CD4-positive, CD25-positive, alpha-beta regulatory T cell (primary cell): ENCODE measurements around the gene TSPAN9. TPM values are rescaled to one million over a fixed set of nuclear protein-coding genes. Genes with fewer than 3 reads are reported as not detected.

ENCODE experiments used
- ATAC-seq, 2 donors: fragments of 150-1000 bp; cut with Tn5 transposase; one replicate each; pipeline ENCODE4 v1.10.0; 2021; ENCODE audit warnings: low read depth in 2 of 2, moderate number of reproducible peaks in 2 of 2, moderate library complexity in 1 of 2
- DNase-seq, 3 donors: peaks; one replicate each; pipeline versions ENCODE4 v3.0.0 to v3.0.0-alpha.2; 2012 to 2022; ENCODE audit warnings: mixed read lengths in 1 of 3
- H3K27ac ChIP-seq: one replicate; pipeline ENCODE4 v1.7.0; 2013; ENCODE audit warnings: mild to moderate bottlenecking, low read length; ENCODE audit not compliant: insufficient read depth, poor library complexity, severe bottlenecking
- H3K27me3 ChIP-seq: one replicate; pipeline ENCODE4 v1.7.0; 2013; ENCODE audit warnings: low read length; ENCODE audit not compliant: control insufficient read depth, insufficient read depth
- H3K36me3 ChIP-seq: one replicate; pipeline ENCODE4 v1.7.0; 2013; ENCODE audit warnings: mild to moderate bottlenecking, low read length, moderate library complexity; ENCODE audit not compliant: control insufficient read depth, insufficient read depth
- H3K4me1 ChIP-seq: 2 replicates; pipeline ENCODE4 v1.7.0; 2013; ENCODE audit warnings: mild to moderate bottlenecking, low read length; ENCODE audit not compliant: insufficient read depth, control insufficient read depth, poor library complexity, severe bottlenecking
- H3K4me3 ChIP-seq: one replicate; pipeline ENCODE4 v1.7.0; 2013; ENCODE audit warnings: low read depth, mild to moderate bottlenecking, low read length, moderate library complexity
- H3K9me3 ChIP-seq, 2 experiments: 1 replicate in 1 of 2; 2 replicates in 1 of 2; pipeline ENCODE4 v1.7.0; 2013; ENCODE audit warnings: low read length in 2 of 2, mild to moderate bottlenecking in 1 of 2, moderate library complexity in 1 of 2; ENCODE audit not compliant: control insufficient read depth in 2 of 2
- H3K27ac Mint-ChIP-seq, 3 donors: one replicate each; pipeline ENCODE4 v1.8.0; 2020 to 2022; ENCODE audit warnings: mild to moderate bottlenecking in 3 of 3, mixed read lengths in 3 of 3, moderate library complexity in 2 of 3
- H3K27me3 Mint-ChIP-seq: one replicate; pipeline ENCODE4 v1.8.0; 2022; ENCODE audit warnings: mild to moderate bottlenecking, mixed read lengths
- H3K36me3 Mint-ChIP-seq: one replicate; pipeline ENCODE4 v1.8.0; 2020; ENCODE audit warnings: mixed read lengths
- H3K4me1 Mint-ChIP-seq, 4 donors: one replicate each; pipeline ENCODE4 v1.8.0; 2020 to 2022; ENCODE audit warnings: mixed read lengths in 4 of 4, mild to moderate bottlenecking in 1 of 4
- H3K4me3 Mint-ChIP-seq, 4 donors: one replicate each; pipeline ENCODE4 v1.8.0; 2020 to 2022; ENCODE audit warnings: mild to moderate bottlenecking in 4 of 4, mixed read lengths in 4 of 4, moderate library complexity in 3 of 4
- H3K9me3 Mint-ChIP-seq, 7 donors: one replicate each; pipeline ENCODE4 v1.8.0; 2020 to 2022; ENCODE audit warnings: mixed read lengths in 7 of 7, mild to moderate bottlenecking in 3 of 7, moderate library complexity in 2 of 7
- polyA plus RNA-seq, 4 donors: library from polyadenylated mRNA; unstranded; fragments of 300-500 nt; fragmentation: Illumina TruSeq; gene quantifications; one replicate each; pipeline ENCODE4 v1.2.3, GENCODE V29; 2021
- total RNA-seq: library from RNA; stranded (reverse); gene quantifications from one replicate; pipeline ENCODE4 v1.2.3, GENCODE V29; 2022

Gene TSPAN9
- total RNA-seq (1.2 TPM), polyA plus RNA-seq (under 1 TPM in 3 of 4 donors, not detected in 1; 0.09 to 0.38 (median 0.22) TPM)

DNA sequence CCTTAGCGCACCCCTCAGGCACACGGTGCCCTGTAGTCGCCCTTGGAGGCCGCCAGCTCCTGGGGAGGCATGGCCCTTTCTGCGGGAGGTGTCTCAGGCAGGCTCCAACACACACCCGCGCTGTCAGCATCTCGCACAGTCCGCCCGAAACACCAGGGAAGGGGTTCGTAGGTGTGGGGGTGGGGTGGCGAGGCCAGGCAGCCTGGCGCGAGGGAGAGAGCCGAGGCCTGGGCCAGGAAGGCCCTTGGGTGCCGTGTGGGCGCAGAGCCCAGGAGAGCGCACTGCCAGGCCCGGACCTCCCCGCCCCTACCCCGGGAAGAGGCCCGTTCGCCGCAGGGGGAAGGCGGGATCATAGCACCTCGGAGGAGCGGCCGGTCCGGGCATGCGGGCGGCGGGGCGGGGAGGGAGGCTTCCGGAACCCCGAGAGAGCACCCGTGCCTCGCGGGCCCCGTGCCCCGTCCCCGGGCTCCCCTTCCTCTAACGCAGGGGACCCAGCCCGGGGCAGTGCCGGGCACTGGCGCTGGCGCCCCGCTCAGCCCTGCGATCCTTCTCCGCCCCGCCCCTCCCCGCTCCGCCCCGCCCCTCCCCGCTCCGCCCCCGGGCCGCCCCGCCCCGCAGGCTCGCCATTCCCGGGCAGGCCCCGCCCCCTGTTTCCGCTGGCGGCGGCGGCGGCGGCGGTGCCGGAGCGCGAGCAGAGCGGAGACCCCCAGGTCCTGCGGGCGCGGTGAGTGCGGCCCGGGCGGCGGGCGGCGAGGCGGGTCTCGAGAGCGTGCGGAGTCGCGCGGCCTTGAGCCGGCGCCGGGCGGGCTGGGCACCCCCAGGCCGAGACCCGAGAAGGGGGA is at the start of gene TSPAN9:
TSPAN9 (plus strand) TSS at position 650 of the 842 bp plus-strand sequence. CDS start 123,815 bp downstream, outside the sequence.
- H3K36me3 ChIP-seq: no peaks in the 10 kb centered on the region
- H3K4me3 Mint-ChIP-seq: peak within 1 kb of the TSS; percentile 84 to 91 (median 87)
- H3K27ac Mint-ChIP-seq: peak within 1 kb of the TSS in 1 of 3 donors; percentile 55
- peak within 1 kb of the TSS; percentile 31 for H3K4me3 ChIP-seq
- peak; percentile 71 to 79 for ATAC-seq
- peaks cover 7% of the 10 kb centered on the region for H3K27me3 ChIP-seq
- no peak within 1 kb of the TSS for H3K27ac ChIP-seq
- DNase-seq: peak; percentile 41 to 61 (median 58)
- H3K4me1 Mint-ChIP-seq: peaks cover 0 to 19% (median 6%) of the 10 kb centered on the region in 4 donors
- H3K27me3 Mint-ChIP-seq: peaks cover 41% of the 10 kb centered on the region
- no peaks in the 10 kb centered on the region for H3K9me3 ChIP-seq
- peaks cover 15% of the 10 kb centered on the region for H3K4me1 ChIP-seq
- H3K36me3 Mint-ChIP-seq: no peaks in the 10 kb centered on the region
- no peaks in the 10 kb centered on the region for H3K9me3 Mint-ChIP-seq

DNA sequence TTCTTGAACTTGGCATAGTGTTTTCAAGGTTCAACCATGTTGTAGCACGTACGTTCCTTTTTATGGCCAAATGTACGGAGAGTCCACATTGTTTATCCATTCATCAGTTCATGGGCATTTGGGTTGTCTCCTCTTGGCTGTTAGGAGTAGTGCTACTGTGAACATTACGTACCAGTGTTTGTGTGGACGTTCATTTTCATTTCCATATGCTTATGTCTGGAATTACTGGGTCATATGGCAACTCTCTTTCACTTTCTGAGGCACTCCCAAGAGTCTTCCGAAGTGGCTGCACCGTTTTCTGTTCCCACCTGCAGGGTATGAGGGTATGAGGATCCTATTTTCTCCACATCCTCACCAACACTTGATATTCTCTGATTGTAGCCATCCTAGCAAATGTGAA is 49.1 kb upstream of the TSPAN9 start:
- Histone ChIP-seq H3K36me3 (no peaks in the 10 kb centered on the region), H3K27ac (no peak overlapping the region), H3K9me3 (no peaks in the 10 kb centered on the region), H3K27me3 (no peaks in the 10 kb centered on the region), H3K4me1 (no peaks in the 10 kb centered on the region), H3K4me3 (no peak overlapping the region)
- no peaks in the 10 kb centered on the region for H3K9me3 Mint-ChIP-seq
- DNase-seq: no peak
- no peaks in the 10 kb centered on the region for H3K36me3 Mint-ChIP-seq
- no peak for ATAC-seq
- H3K27me3 Mint-ChIP-seq: peaks cover 4% of the 10 kb centered on the region
- H3K27ac Mint-ChIP-seq: no peak overlapping the region
- no peaks in the 10 kb centered on the region for H3K4me1 Mint-ChIP-seq
- H3K4me3 Mint-ChIP-seq: no peak overlapping the region

DNA sequence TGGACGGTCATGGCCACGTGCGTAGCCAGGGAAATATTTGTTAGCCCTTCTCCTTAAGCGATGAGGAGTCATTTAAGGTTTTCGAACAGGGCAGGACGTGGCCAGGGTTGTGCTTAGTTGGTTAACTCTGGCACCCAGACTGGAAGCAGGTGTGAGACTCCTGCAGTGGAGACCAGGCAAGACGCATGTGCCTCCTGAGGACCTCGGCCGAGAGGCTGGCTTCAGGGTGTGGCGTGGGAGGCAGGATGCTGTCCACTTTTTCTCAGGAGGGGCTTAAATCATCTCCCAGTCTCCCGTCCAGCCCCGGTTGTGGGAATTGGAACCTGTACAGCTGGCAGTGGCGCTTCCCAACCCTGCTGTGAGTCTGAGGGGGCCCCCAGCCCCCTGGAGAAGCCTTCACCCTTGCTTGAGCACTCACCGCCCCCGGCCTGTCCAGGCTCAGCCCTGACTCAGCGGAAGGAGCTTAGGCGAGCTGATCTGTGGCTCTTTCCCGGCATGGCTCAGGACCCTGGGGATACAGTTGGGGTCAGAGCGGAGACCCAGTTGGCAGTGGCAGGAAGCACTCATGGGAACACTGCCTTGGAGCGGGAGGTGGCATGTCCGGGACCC is 46.3 kb upstream of the TSPAN9 start:
- peak overlapping the region in 1 of 3 donors; percentile 64 for H3K27ac Mint-ChIP-seq
- H3K4me1 Mint-ChIP-seq: no peaks in the 10 kb centered on the region
- no peak overlapping the region for H3K27ac ChIP-seq
- H3K4me3 Mint-ChIP-seq: no peak overlapping the region
- H3K36me3 ChIP-seq: no peaks in the 10 kb centered on the region
- no peaks in the 10 kb centered on the region for H3K27me3 ChIP-seq
- H3K9me3 ChIP-seq: no peaks in the 10 kb centered on the region
- ATAC-seq (no peak), DNase-seq (no peak)
- no peaks in the 10 kb centered on the region for H3K9me3 Mint-ChIP-seq
- no peaks in the 10 kb centered on the region for H3K27me3 Mint-ChIP-seq
- no peaks in the 10 kb centered on the region for H3K4me1 ChIP-seq
- no peaks in the 10 kb centered on the region for H3K36me3 Mint-ChIP-seq
- no peak overlapping the region for H3K4me3 ChIP-seq

- no peak overlapping the region for H3K27ac Mint-ChIP-seq
- no peaks in the 10 kb centered on the region for H3K4me1 Mint-ChIP-seq
- Histone ChIP-seq H3K27me3 (no peaks in the 10 kb centered on the region), H3K36me3 (no peaks in the 10 kb centered on the region), H3K27ac (no peak overlapping the region), H3K9me3 (no peaks in the 10 kb centered on the region), H3K4me3 (no peak overlapping the region), H3K4me1 (no peaks in the 10 kb centered on the region)
- DNase-seq: no peak
- H3K27me3 Mint-ChIP-seq: no peaks in the 10 kb centered on the region
- no peaks in the 10 kb centered on the region for H3K9me3 Mint-ChIP-seq
- H3K4me3 Mint-ChIP-seq: no peak overlapping the region
- ATAC-seq: no peak
- no peaks in the 10 kb centered on the region for H3K36me3 Mint-ChIP-seq
Observed at GRCh38 chr12:3032161-3032560, 45.0 kb upstream of the TSPAN9 start.

GRCh38 chr12:3032770-3033538 is 44.2 kb upstream of the TSPAN9 start:
- Histone ChIP-seq H3K4me1 (no peaks in the 10 kb centered on the region), H3K4me3 (no peak overlapping the region), H3K9me3 (no peaks in the 10 kb centered on the region), H3K27me3 (no peaks in the 10 kb centered on the region), H3K36me3 (no peaks in the 10 kb centered on the region), H3K27ac (no peak overlapping the region)
- Mint-ChIP-seq H3K36me3 (no peaks in the 10 kb centered on the region), H3K9me3 (no peaks in the 10 kb centered on the region), H3K4me1 (no peaks in the 10 kb centered on the region), H3K27me3 (no peaks in the 10 kb centered on the region), H3K27ac (no peak overlapping the region), H3K4me3 (no peak overlapping the region)
- DNase-seq (no peak), ATAC-seq (no peak)

DNA sequence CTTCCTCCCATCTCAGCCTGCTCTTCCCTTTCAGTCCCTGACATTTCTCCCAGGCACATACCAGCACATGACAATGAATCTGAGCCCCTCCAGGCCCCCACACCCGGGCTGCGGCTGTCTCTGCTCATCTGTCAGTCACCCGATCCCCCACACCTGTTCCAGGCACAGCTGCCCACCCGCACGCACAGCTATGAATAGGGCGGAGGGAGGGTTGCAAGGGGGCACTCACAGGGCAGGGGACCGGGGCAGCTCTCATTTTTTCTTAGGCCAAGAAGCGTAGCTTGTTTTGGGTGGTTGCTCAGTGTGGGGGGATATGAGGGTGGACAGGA is 43.7 kb upstream of the TSPAN9 start:
- Mint-ChIP-seq H3K4me3 (no peak overlapping the region), H3K4me1 (no peaks in the 10 kb centered on the region), H3K36me3 (no peaks in the 10 kb centered on the region), H3K27me3 (no peaks in the 10 kb centered on the region), H3K27ac (no peak overlapping the region), H3K9me3 (no peaks in the 10 kb centered on the region)
- no peaks in the 10 kb centered on the region for H3K27me3 ChIP-seq
- H3K27ac ChIP-seq: no peak overlapping the region
- H3K36me3 ChIP-seq: no peaks in the 10 kb centered on the region
- no peaks in the 10 kb centered on the region for H3K4me1 ChIP-seq
- DNase-seq (no peak), ATAC-seq (no peak)
- H3K9me3 ChIP-seq: no peaks in the 10 kb centered on the region
- no peak overlapping the region for H3K4me3 ChIP-seq

GRCh38 chr12:3034067-3034750 is 43.0 kb upstream of the TSPAN9 start:
- Histone ChIP-seq H3K27ac (no peak overlapping the region), H3K4me3 (no peak overlapping the region), H3K9me3 (no peaks in the 10 kb centered on the region), H3K4me1 (no peaks in the 10 kb centered on the region), H3K36me3 (no peaks in the 10 kb centered on the region), H3K27me3 (no peaks in the 10 kb centered on the region)
- Mint-ChIP-seq H3K36me3 (no peaks in the 10 kb centered on the region), H3K4me1 (no peaks in the 10 kb centered on the region), H3K9me3 (peaks cover 0 to 2% (median 0%) of the 10 kb centered on the region in 7 donors), H3K4me3 (no peak overlapping the region), H3K27ac (no peak overlapping the region), H3K27me3 (no peaks in the 10 kb centered on the region)
- peak in 2 of 3 donors; percentile 15 to 53 for DNase-seq
- ATAC-seq: peak in 1 of 2 donors; percentile 49
